Gastrocnemius medialis (tissue), 4 donors: ENCODE data around the gene PLD2.

ENCODE experiments used
- CTCF ChIP-seq, 5 experiments: fragments of 450-650 bp in 3 of 5; fragments of 200-600 bp in 2 of 5; sonication (generic) in 2 of 5; IDR thresholded peaks in 4 of 5; conservative IDR thresholded peaks in 1 of 5; 1 replicate in 4 of 5; 2 replicates in 1 of 5; pipeline ENCODE4 v1.5.1; 2016 to 2019; ENCODE audit warnings: antibody characterized with exemption in 5 of 5, mild to moderate bottlenecking in 3 of 5, moderate library complexity in 3 of 5
- POLR2A ChIP-seq, 2 donors: fragments of 450-650 bp; IDR thresholded peaks; one replicate each; pipeline ENCODE4 v1.6.1; 2017; ENCODE audit warnings: antibody characterized with exemption in 2 of 2, mild to moderate bottlenecking in 2 of 2, moderate library complexity in 2 of 2

DNA sequence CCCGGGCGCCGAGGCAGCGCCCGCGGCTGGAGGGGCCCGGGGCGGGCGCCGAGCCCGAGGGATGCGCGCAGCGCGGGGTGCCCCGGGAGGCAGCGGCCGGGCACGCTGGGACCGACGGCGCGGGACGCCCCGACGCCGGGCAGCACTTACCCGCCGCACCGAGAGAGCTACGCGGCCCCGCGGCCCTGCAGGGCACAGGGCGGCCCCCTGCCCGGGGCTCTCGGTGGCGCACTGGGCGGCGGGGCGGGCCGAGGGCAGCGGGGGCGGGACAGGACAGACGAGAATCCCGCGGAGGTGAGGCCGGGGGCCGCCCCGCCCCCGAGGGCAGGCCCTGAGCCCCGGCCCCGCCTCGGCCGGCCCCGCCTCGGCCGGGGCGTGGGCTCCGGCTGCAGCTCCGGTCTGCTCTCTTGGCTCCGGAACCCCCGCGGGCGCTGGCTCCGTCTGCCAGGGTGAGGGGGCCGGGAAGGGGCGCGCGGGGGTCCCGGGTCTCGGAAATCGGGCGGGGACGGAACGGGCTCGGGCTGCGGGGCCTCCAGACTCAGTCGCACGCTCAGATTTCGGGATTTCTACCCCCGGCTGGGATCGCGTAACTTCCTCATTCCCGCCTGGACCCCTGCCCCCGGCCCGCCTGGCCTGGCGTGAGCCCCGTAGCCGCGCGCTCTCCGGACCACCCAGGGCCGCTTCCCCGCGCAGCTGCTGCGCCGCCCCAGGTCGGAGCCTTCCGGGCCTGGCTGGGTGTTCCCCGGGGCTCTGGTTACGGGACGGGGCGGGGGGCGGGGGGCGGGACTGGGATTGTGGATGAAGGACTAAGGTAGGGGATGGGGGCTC is at the start of gene PLD2:
- no peak for TF ChIP-seq CTCF (IDR thresholded peaks at IDR 0.05 in 4 of 5, conservative IDR thresholded peaks at IDR 0.05 in 1 of 5)
- peak; percentile 34 to 50 for TF ChIP-seq POLR2A (IDR thresholded peaks at IDR 0.05)
